HepG2 (cell line): ENCODE measurements around the gene INTS12. TPM values are rescaled to one million over a fixed set of nuclear protein-coding genes. Genes with fewer than 3 reads are reported as not detected.

ENCODE experiments used
- ARNT ChIP-seq: fragments of 450-650 bp; IDR thresholded peaks from 2 replicates; pipeline ENCODE4 v1.6.1; 2017
- CHCHD3 ChIP-seq: sonication (generic); formaldehyde crosslinking; IDR thresholded peaks from 2 replicates; pipeline ENCODE4 v1.8.0; 2022; ENCODE audit warnings: mild to moderate bottlenecking, missing genetic modification reagents, moderate library complexity
- CHD4 ChIP-seq: fragments of 200-600 bp; sonication (generic); IDR thresholded peaks from 2 replicates; pipeline ENCODE4 v1.7.0; 2017; ENCODE audit warnings: mild to moderate bottlenecking, low read length, borderline replicate concordance
- ISL2 ChIP-seq: sonication (generic); formaldehyde crosslinking; IDR thresholded peaks from 2 replicates; pipeline ENCODE4 v1.5.0; 2020; ENCODE audit warnings: missing genetic modification reagents
- JUN ChIP-seq: sonication (generic); formaldehyde crosslinking; IDR thresholded peaks from 2 replicates; pipeline ENCODE4 v1.4.0; 2020; ENCODE audit warnings: mild to moderate bottlenecking, missing genetic modification reagents
- KDM6A ChIP-seq: IDR thresholded peaks from 2 replicates; pipeline ENCODE4 v1.6.1; 2016; ENCODE audit warnings: low read depth
- MATR3 ChIP-seq: sonication (generic); formaldehyde crosslinking; IDR thresholded peaks from 2 replicates; pipeline ENCODE4 v1.4.0; 2020; ENCODE audit warnings: missing genetic modification reagents
- PHB2 ChIP-seq: fragments of 450-650 bp; IDR thresholded peaks from 2 replicates; pipeline ENCODE4 v1.6.1; 2018; ENCODE audit not compliant: partially characterized antibody
- SALL1 ChIP-seq: sonication (generic); formaldehyde crosslinking; IDR thresholded peaks from 2 replicates; pipeline ENCODE4 v1.8.0; 2022; ENCODE audit warnings: mild to moderate bottlenecking, missing genetic modification reagents
- SMARCE1 ChIP-seq: fragments of 450-650 bp; IDR thresholded peaks from 2 replicates; pipeline ENCODE4 v1.6.1; 2017; ENCODE audit warnings: borderline replicate concordance
- TBX3 ChIP-seq: fragments of 450-650 bp; IDR thresholded peaks from 2 replicates; pipeline ENCODE4 v1.6.1; 2017; ENCODE audit warnings: antibody characterized with exemption, mild to moderate bottlenecking, inconsistent platforms, borderline replicate concordance
- ZBTB26 ChIP-seq: IDR thresholded peaks from 2 replicates; pipeline ENCODE4 v1.6.1; 2016; ENCODE audit warnings: missing compliant biosample characterization, missing genetic modification reagents, borderline replicate concordance
- ZBTB42 ChIP-seq: sonication (generic); formaldehyde crosslinking; IDR thresholded peaks from 2 replicates; pipeline ENCODE4 v1.5.0; 2020; ENCODE audit warnings: mild to moderate bottlenecking, missing genetic modification reagents
- ZNF124 ChIP-seq: sonication (generic); formaldehyde crosslinking; IDR thresholded peaks from 2 replicates; pipeline ENCODE4 v1.4.0; 2020; ENCODE audit warnings: missing genetic modification reagents
- ZNF138 ChIP-seq: sonication (generic); formaldehyde crosslinking; IDR thresholded peaks from 2 replicates; pipeline ENCODE4 v1.5.0; 2020; ENCODE audit warnings: mild to moderate bottlenecking, low read depth, missing genetic modification reagents
- ZNF205 ChIP-seq: IDR thresholded peaks from 2 replicates; pipeline ENCODE4 v1.6.1; 2018; ENCODE audit warnings: missing biosample characterization, missing genetic modification reagents
- ZNF329 ChIP-seq: sonication (generic); formaldehyde crosslinking; IDR thresholded peaks from 2 replicates; pipeline ENCODE4 v1.9.0; 2021; ENCODE audit warnings: low read depth, mild to moderate bottlenecking, missing genetic modification reagents
- ZNF441 ChIP-seq: sonication (generic); formaldehyde crosslinking; IDR thresholded peaks from 2 replicates; pipeline ENCODE4 v1.7.0; 2021; ENCODE audit warnings: missing genetic modification reagents, borderline replicate concordance
- ZNF512 ChIP-seq: sonication (generic); formaldehyde crosslinking; IDR thresholded peaks from 2 replicates; pipeline ENCODE4 v1.4.0; 2020; ENCODE audit warnings: mild to moderate bottlenecking, missing genetic modification reagents
- ZNF598 ChIP-seq: sonication (generic); formaldehyde crosslinking; IDR thresholded peaks from 2 replicates; pipeline ENCODE4 v1.5.1; 2020; ENCODE audit warnings: mild to moderate bottlenecking, missing genetic modification reagents, borderline replicate concordance
- ZNF672 ChIP-seq: sonication (generic); formaldehyde crosslinking; IDR thresholded peaks from 2 replicates; pipeline ENCODE4 v1.8.1; 2022; ENCODE audit warnings: missing genetic modification reagents
- ZNF772 ChIP-seq: sonication (generic); formaldehyde crosslinking; IDR thresholded peaks from 2 replicates; pipeline ENCODE4 v1.5.0; 2020; ENCODE audit warnings: mild to moderate bottlenecking, missing genetic modification reagents
- ZZZ3 ChIP-seq: sonication (generic); formaldehyde crosslinking; IDR thresholded peaks from 2 replicates; pipeline ENCODE4 v1.4.0; 2020; ENCODE audit warnings: missing genetic modification reagents, mild to moderate bottlenecking, borderline replicate concordance
- polyA plus RNA-seq, 8 experiments: library from polyadenylated mRNA; depleted of rRNA in 3 of 8; stranded (reverse) in 7 of 8; unstranded in 1 of 8; fragments of >200 nt; fragmentation: Illumina TruSeq in 4 of 8; extraction: Trizol in 4 of 8; gene quantifications; 2 replicates each; pipeline versions ENCODE4 v1.2.1 to v1.2.3, GENCODE V29; 2011 to 2016; ENCODE audit warnings: low read depth in 4 of 8, missing spikeins in 1 of 8, mixed read lengths in 1 of 8; ENCODE audit not compliant: insufficient read depth in 1 of 8
- total RNA-seq, 5 experiments: library from RNA; depleted of rRNA; stranded (reverse); fragments of >200 nt; fragmentation: Illumina TruSeq; extraction: Trizol; gene quantifications; 2 replicates each; pipeline ENCODE4 v1.2.3, GENCODE V29; 2016; ENCODE audit warnings: low read depth in 1 of 5
- TF ChIP-seq, protein P1 (sequence below): sonication (generic); formaldehyde crosslinking; IDR thresholded peaks from 2 replicates; pipeline ENCODE4 v1.4.0; 2020; ENCODE audit warnings: mild to moderate bottlenecking, low read depth, missing genetic modification reagents
- TF ChIP-seq, protein P2 (sequence below): sonication (generic); formaldehyde crosslinking; IDR thresholded peaks from 2 replicates; pipeline ENCODE4 v1.4.0; 2020; ENCODE audit warnings: mild to moderate bottlenecking, missing genetic modification reagents

INTS12 gene
- total and polyA plus RNA-seq, 2 of the 13 experiments (the other 11 are each of a cell fraction or from before 2014, with no cell fraction given) = 20.2 to 21.1 TPM

DNA sequence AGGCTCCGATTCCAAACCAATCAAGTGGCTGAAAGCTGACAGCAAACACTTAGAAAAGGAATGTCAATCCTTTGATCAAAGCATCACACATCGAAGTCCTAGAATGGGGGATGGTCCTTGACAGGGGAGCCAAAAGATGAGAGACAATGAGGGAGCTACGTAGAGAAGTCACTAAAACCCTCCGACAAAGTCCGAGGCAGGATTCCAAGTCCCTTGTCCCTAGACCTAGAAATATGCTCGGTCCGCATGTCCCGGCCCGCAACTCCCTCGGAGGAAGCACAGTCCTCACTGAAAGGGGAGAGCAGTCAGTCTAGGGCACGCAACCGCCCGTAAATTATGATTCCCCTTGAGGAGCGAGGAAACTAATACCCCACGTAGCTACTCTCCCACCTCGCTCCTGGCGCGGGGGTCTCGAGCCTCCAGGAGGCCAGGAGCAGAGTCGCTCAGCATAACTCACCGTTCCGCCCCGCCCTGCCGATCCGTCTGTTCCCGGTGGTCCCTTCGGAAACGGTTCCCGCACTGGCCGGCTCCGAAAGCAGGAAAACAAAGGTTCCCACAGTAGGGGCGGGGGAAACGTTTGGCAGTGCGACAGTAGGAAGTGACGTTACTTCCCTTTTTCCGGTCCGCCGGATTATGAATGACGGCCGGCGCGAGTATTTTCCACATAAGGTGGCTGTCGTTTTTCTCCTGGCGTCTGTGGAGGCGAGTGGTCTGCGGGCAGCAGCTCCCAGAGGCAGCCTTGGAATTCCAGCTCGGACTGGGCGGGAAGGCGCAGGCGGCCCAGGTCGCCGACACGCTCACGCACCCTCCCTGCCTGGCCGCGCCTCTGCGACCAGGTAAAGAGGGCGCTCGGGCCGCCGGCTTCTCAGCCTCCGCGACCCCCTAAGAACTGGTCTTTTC lies at the start of gene INTS12, which contains the start of gene GSTCD (continued):
- TF ChIP-seq, protein P1, sequence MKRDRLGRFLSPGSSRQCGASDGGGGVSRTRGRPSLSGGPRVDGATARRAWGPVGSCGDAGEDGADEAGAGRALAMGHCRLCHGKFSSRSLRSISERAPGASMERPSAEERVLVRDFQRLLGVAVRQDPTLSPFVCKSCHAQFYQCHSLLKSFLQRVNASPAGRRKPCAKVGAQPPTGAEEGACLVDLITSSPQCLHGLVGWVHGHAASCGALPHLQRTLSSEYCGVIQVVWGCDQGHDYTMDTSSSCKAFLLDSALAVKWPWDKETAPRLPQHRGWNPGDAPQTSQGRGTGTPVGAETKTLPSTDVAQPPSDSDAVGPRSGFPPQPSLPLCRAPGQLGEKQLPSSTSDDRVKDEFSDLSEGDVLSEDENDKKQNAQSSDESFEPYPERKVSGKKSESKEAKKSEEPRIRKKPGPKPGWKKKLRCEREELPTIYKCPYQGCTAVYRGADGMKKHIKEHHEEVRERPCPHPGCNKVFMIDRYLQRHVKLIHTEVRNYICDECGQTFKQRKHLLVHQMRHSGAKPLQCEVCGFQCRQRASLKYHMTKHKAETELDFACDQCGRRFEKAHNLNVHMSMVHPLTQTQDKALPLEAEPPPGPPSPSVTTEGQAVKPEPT (CRISPR knock-in tag) = peak; percentile 95
- peak; percentile 98 for TF ChIP-seq SALL1 (CRISPR knock-in tag)
- peak; percentile 66; the same call in 1 of the 2 replicates for TF ChIP-seq ZBTB42
- peak; percentile 84 for TF ChIP-seq ISL2 (CRISPR knock-in tag)
- peak; percentile 81; the same call in 1 of the 2 replicates for TF ChIP-seq ZNF329 (CRISPR knock-in tag)
- no peak for TF ChIP-seq MATR3 (CRISPR knock-in tag)
- TF ChIP-seq CHD4 = no peak
- TF ChIP-seq, protein P2, sequence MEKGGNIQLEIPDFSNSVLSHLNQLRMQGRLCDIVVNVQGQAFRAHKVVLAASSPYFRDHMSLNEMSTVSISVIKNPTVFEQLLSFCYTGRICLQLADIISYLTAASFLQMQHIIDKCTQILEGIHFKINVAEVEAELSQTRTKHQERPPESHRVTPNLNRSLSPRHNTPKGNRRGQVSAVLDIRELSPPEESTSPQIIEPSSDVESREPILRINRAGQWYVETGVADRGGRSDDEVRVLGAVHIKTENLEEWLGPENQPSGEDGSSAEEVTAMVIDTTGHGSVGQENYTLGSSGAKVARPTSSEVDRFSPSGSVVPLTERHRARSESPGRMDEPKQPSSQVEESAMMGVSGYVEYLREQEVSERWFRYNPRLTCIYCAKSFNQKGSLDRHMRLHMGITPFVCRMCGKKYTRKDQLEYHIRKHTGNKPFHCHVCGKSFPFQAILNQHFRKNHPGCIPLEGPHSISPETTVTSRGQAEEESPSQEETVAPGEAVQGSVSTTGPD (CRISPR knock-in tag) = no peak
- no peak for TF ChIP-seq ARNT
- TF ChIP-seq SMARCE1 = no peak
- no peak for TF ChIP-seq PHB2
- TF ChIP-seq ZNF138 = 0 out of 2 replicates have a peak, but pooled peaks have one; percentile 20
- TF ChIP-seq ZNF441 (CRISPR knock-in tag) = peak; percentile 74; the same call in 1 of the 2 replicates
- peak; percentile 83 for TF ChIP-seq ZBTB26 (CRISPR knock-in tag)
- TF ChIP-seq ZZZ3 (CRISPR knock-in tag) = peak; percentile 96
- no peak for TF ChIP-seq KDM6A (CRISPR knock-in tag)
- TF ChIP-seq ZNF205 (CRISPR knock-in tag) = peak; percentile 96
- no peak; the same call in 1 of the 2 replicates for TF ChIP-seq ZNF512
- TF ChIP-seq ZNF672 (CRISPR knock-in tag) = peak; percentile 96
- peak; percentile 84 for TF ChIP-seq ZNF598 (CRISPR knock-in tag)
- TF ChIP-seq CHCHD3 (CRISPR knock-in tag) = peak; percentile 78; the same call in 1 of the 2 replicates
- peak; percentile 85 for TF ChIP-seq JUN (CRISPR knock-in tag)
- TF ChIP-seq ZNF124 (CRISPR knock-in tag) = peak; percentile 98
- TF ChIP-seq ZNF772 (CRISPR knock-in tag) = peak; percentile 97
- peak; percentile 42; the same call in 1 of the 2 replicates for TF ChIP-seq TBX3
